Measurements from ENCODE around the gene GIT1.
A peak's percentile ranks its signal among the peaks of the same experiment; 100 is the strongest.

The GIT1 gene

GRCh38 chr17:29589524-29590410 lies at the start of gene GIT1:
GIT1 (minus strand) TSS chr17:29589648; CDS start chr17:29589378, 270 bp downstream.
- DNase-seq = peak; percentile 80

GRCh38 chr17:29633886-29634285 lies 44.4 kb upstream of the GIT1 start:
- DNase-seq = no peak

- no peak for DNase-seq
Measured at GRCh38 chr17:29630630-29631193, 41.3 kb upstream of the GIT1 start.

- no peak for DNase-seq
Measured at GRCh38 chr17:29629839-29630238, 40.4 kb upstream of the GIT1 start.

GRCh38 chr17:29628644-29629043 lies 39.2 kb upstream of the GIT1 start:
- no peak for DNase-seq

GRCh38 chr17:29627951-29628350 lies 38.5 kb upstream of the GIT1 start:
- DNase-seq = no peak

GRCh38 chr17:29625037-29625750 lies 35.7 kb upstream of the GIT1 start:
- peak; percentile 29 for DNase-seq

- no peak for DNase-seq
Measured at GRCh38 chr17:29624586-29624985, 35.1 kb upstream of the GIT1 start.

GRCh38 chr17:29623283-29623647 lies 33.8 kb upstream of the GIT1 start:
- DNase-seq = no peak

GRCh38 chr17:29622337-29623282 lies 33.2 kb upstream of the GIT1 start, which contains the start of gene CORO6:
CORO6 (minus strand) TSS chr17:29622912; CDS start chr17:29621421, 1,491 bp downstream.
- DNase-seq = peak; percentile 39

GRCh38 chr17:29621751-29622194 lies 32.3 kb upstream of the GIT1 start:
- DNase-seq = no peak

GRCh38 chr17:29620779-29621500 lies 31.5 kb upstream of the GIT1 start:
- DNase-seq = no peak

- no peak for DNase-seq
Measured at GRCh38 chr17:29620271-29620670, 30.8 kb upstream of the GIT1 start.

- DNase-seq = peak; percentile 35
Measured at GRCh38 chr17:29619251-29619650, 29.8 kb upstream of the GIT1 start.

- DNase-seq = no peak
Measured at GRCh38 chr17:29618272-29619065, 29.0 kb upstream of the GIT1 start.

- peak; percentile 80 for DNase-seq
Measured at GRCh38 chr17:29617481-29618271, 28.2 kb upstream of the GIT1 start.

- peak; percentile 88 for DNase-seq
Measured at GRCh38 chr17:29617125-29617480, 27.7 kb upstream of the GIT1 start.

- DNase-seq = no peak
Measured at GRCh38 chr17:29616300-29617048, 27.0 kb upstream of the GIT1 start.
